K562 (cell line): ENCODE measurements around the gene HLA-DOB. TPM values are rescaled to one million over a fixed set of nuclear protein-coding genes. Genes with fewer than 3 reads are reported as not detected.

Source experiments
- CBX2 ChIP-seq: fragments of 200-600 bp; sonication (generic); IDR thresholded peaks from one replicate; pipeline ENCODE4 v1.6.1; 2012; ENCODE audit warnings: mild to moderate bottlenecking, low read length, inconsistent platforms; ENCODE audit not compliant: insufficient read depth, poor library complexity, severe bottlenecking
- ETV1 ChIP-seq: fragments of 450-650 bp; conservative IDR thresholded peaks from 2 replicates; pipeline ENCODE4 v1.6.1; 2016; ENCODE audit warnings: missing genetic modification characterization, control low read depth, low read depth, missing compliant biosample characterization
- HCFC1 ChIP-seq: IDR thresholded peaks from 2 replicates; pipeline ENCODE4 v1.6.1; 2012; ENCODE audit warnings: low read depth, low read length, improper control_type of control experiment
- MCM7 ChIP-seq, 2 experiments: fragments of 450-650 bp; IDR thresholded peaks; 2 replicates each; pipeline ENCODE4 v1.6.1; 2016 to 2018
- TEAD1 ChIP-seq, 2 experiments: fragments of 450-650 bp in 1 of 2; sonication (generic) in 1 of 2; formaldehyde crosslinking; IDR thresholded peaks; 2 replicates each; pipeline versions ENCODE4 v1.4.0 to v1.8.0; 2020 to 2022; ENCODE audit warnings: mild to moderate bottlenecking in 2 of 2, missing genetic modification reagents in 1 of 2
- ZBED1 ChIP-seq: IDR thresholded peaks from 2 replicates; pipeline ENCODE4 v1.6.1; 2014
- polyA plus RNA-seq, 8 experiments: library from polyadenylated mRNA; depleted of rRNA in 4 of 8; stranded (reverse) in 5 of 8; unstranded in 3 of 8; fragments of >200 nt; fragmentation: Nextera tagmentation in 2 of 8; fragmentation: Illumina TruSeq in 1 of 8; extraction: Ambion mirVana in 2 of 8; extraction: Trizol in 1 of 8; gene quantifications; 2 replicates each; pipeline versions ENCODE4 v1.2.1 to v1.2.3, GENCODE V29; 2011 to 2014; ENCODE audit warnings: inconsistent platforms in 1 of 8, missing spikeins in 1 of 8
- total RNA-seq, 7 experiments: library from RNA; depleted of rRNA in 6 of 7; stranded (reverse); fragments of >200 nt in 6 of 7; fragmentation: Illumina TruSeq in 2 of 7; extraction: Trizol in 2 of 7; gene quantifications; 2 replicates each; pipeline versions ENCODE4 v1.2.1 to v1.2.3, GENCODE V29; 2011 to 2021; ENCODE audit warnings: low replicate concordance in 1 of 7
- TF ChIP-seq, protein P1 (sequence below): sonication (generic); formaldehyde crosslinking; IDR thresholded peaks from 2 replicates; pipeline ENCODE4 v1.8.0; 2023; ENCODE audit warnings: missing genetic modification reagents, mild to moderate bottlenecking, borderline replicate concordance
- TF ChIP-seq, protein P2 (sequence below): fragments of 250-450 bp; sonication (Bioruptor Pico); IDR thresholded peaks from 2 replicates; pipeline ENCODE4 v1.4.0; 2020; ENCODE audit warnings: mild to moderate bottlenecking
- TF ChIP-seq, protein P3 (sequence below): sonication (generic); formaldehyde crosslinking; IDR thresholded peaks from 2 replicates; pipeline ENCODE4 v1.4.0; 2020; ENCODE audit warnings: mild to moderate bottlenecking, missing genetic modification reagents
- TF ChIP-seq, protein P4 (sequence below): fragments of 250-450 bp; sonication (Bioruptor Pico); IDR thresholded peaks from 2 replicates; pipeline ENCODE4 v1.4.0; 2020

The HLA-DOB gene
- total and polyA plus RNA-seq, 9 of the 15 experiments (the other 6 are each of a cell fraction or from before 2014, with no cell fraction given), result 1.2 to 4.0 (median 2.5) TPM

DNA sequence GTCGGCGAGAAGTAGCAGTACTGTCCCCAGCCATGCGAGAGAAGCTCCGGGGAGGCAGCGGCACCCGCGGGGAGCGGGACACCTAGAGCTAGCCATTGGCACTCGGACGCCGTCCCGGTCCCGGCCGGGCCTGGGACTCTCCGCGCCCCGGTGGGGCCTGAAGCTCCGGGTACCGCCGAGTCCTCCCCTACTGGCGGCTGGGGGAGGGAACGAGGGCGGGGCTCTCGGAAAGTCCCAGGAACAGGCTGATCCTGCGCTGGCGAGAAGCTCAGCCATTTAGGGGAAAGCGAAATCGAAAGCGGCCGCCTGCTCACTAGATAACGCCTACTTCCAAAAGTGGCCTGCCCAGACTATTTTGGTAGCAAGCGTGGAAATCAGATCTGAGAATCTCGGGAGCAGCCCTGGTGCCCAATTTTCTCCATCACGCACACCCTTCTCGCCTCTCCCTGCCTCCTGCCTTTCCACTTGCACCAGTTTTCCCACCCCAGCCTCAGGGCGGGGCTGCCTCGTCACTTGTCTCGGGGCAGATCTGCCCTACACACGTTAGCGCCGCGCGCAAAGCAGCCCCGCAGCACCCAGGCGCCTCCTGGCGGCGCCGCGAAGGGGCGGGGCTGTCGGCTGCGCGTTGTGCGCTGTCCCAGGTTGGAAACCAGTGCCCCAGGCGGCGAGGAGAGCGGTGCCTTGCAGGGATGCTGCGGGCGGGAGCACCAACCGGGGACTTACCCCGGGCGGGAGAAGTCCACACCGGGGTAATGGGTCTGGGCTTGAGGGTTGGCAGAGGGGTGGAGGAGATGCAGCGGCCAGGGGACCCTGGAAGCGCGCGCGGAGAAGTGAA lies 37.0 kb upstream of the HLA-DOB start, which contains the start of the genes PSMB9 and TAP1 (continued):
- TF ChIP-seq, protein P1, sequence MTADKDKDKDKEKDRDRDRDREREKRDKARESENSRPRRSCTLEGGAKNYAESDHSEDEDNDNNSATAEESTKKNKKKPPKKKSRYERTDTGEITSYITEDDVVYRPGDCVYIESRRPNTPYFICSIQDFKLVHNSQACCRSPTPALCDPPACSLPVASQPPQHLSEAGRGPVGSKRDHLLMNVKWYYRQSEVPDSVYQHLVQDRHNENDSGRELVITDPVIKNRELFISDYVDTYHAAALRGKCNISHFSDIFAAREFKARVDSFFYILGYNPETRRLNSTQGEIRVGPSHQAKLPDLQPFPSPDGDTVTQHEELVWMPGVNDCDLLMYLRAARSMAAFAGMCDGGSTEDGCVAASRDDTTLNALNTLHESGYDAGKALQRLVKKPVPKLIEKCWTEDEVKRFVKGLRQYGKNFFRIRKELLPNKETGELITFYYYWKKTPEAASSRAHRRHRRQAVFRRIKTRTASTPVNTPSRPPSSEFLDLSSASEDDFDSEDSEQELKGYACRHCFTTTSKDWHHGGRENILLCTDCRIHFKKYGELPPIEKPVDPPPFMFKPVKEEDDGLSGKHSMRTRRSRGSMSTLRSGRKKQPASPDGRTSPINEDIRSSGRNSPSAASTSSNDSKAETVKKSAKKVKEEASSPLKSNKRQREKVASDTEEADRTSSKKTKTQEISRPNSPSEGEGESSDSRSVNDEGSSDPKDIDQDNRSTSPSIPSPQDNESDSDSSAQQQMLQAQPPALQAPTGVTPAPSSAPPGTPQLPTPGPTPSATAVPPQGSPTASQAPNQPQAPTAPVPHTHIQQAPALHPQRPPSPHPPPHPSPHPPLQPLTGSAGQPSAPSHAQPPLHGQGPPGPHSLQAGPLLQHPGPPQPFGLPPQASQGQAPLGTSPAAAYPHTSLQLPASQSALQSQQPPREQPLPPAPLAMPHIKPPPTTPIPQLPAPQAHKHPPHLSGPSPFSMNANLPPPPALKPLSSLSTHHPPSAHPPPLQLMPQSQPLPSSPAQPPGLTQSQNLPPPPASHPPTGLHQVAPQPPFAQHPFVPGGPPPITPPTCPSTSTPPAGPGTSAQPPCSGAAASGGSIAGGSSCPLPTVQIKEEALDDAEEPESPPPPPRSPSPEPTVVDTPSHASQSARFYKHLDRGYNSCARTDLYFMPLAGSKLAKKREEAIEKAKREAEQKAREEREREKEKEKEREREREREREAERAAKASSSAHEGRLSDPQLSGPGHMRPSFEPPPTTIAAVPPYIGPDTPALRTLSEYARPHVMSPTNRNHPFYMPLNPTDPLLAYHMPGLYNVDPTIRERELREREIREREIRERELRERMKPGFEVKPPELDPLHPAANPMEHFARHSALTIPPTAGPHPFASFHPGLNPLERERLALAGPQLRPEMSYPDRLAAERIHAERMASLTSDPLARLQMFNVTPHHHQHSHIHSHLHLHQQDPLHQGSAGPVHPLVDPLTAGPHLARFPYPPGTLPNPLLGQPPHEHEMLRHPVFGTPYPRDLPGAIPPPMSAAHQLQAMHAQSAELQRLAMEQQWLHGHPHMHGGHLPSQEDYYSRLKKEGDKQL (CRISPR knock-in tag), result no peak
- TF ChIP-seq, protein P2, sequence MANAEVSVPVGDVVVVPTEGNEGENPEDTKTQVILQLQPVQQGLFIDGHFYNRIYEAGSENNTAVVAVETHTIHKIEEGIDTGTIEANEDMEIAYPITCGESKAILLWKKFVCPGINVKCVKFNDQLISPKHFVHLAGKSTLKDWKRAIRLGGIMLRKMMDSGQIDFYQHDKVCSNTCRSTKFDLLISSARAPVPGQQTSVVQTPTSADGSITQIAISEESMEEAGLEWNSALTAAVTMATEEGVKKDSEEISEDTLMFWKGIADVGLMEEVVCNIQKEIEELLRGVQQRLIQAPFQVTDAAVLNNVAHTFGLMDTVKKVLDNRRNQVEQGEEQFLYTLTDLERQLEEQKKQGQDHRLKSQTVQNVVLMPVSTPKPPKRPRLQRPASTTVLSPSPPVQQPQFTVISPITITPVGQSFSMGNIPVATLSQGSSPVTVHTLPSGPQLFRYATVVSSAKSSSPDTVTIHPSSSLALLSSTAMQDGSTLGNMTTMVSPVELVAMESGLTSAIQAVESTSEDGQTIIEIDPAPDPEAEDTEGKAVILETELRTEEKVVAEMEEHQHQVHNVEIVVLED (CRISPR knock-in tag), result peak; percentile 88
- peak in 1 of 2 experiments; percentile 71; a peak in 1 of 4 replicates for TF ChIP-seq TEAD1 (CRISPR knock-in tag; IDR thresholded peaks at IDR 0.05)
- no peak for TF ChIP-seq ETV1
- TF ChIP-seq ZBED1, result no peak
- TF ChIP-seq MCM7 (IDR thresholded peaks at IDR 0.05), result no peak
- TF ChIP-seq, protein P3, sequence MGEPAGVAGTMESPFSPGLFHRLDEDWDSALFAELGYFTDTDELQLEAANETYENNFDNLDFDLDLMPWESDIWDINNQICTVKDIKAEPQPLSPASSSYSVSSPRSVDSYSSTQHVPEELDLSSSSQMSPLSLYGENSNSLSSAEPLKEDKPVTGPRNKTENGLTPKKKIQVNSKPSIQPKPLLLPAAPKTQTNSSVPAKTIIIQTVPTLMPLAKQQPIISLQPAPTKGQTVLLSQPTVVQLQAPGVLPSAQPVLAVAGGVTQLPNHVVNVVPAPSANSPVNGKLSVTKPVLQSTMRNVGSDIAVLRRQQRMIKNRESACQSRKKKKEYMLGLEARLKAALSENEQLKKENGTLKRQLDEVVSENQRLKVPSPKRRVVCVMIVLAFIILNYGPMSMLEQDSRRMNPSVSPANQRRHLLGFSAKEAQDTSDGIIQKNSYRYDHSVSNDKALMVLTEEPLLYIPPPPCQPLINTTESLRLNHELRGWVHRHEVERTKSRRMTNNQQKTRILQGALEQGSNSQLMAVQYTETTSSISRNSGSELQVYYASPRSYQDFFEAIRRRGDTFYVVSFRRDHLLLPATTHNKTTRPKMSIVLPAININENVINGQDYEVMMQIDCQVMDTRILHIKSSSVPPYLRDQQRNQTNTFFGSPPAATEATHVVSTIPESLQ (CRISPR knock-in tag), result no peak
- TF ChIP-seq, protein P4, sequence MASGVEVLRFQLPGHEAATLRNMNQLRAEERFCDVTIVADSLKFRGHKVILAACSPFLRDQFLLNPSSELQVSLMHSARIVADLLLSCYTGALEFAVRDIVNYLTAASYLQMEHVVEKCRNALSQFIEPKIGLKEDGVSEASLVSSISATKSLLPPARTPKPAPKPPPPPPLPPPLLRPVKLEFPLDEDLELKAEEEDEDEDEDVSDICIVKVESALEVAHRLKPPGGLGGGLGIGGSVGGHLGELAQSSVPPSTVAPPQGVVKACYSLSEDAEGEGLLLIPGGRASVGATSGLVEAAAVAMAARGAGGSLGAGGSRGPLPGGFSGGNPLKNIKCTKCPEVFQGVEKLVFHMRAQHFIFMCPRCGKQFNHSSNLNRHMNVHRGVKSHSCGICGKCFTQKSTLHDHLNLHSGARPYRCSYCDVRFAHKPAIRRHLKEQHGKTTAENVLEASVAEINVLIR, result peak; percentile 95
- no peak for TF ChIP-seq CBX2
- TF ChIP-seq HCFC1, result peak; percentile 62
